NCI-H1930 (cell line): ENCODE measurements around the gene LLGL2.

ENCODE experiments used
- DNase-seq, 2 experiments: peaks; one replicate each; lab custom pipeline; 2025; lab: John Stamatoyannopoulos, UW

LLGL2 gene

DNA sequence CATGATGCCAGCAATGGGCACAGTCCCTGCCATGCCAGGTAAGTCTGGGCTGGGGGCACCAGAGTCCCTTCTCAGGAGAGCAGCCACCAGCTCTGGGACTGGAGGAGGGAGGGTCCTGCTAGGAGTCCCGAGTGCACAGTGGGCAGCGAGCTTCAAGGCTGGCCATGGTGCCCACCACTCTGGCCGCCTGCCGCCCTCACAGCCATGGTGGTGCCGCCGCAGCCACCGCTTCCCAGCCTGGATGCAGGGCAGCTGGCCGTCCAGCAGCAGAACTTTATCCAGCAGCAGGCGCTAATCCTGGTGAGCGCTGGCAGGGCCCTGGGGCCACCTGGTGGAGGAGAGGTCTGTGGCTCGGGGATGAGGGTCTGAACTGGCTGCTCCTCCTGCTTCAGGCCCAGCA lies 89.8 kb downstream of the LLGL2 start:
- DNase-seq, result peak in 1 of 2 experiments; percentile 21

DNA sequence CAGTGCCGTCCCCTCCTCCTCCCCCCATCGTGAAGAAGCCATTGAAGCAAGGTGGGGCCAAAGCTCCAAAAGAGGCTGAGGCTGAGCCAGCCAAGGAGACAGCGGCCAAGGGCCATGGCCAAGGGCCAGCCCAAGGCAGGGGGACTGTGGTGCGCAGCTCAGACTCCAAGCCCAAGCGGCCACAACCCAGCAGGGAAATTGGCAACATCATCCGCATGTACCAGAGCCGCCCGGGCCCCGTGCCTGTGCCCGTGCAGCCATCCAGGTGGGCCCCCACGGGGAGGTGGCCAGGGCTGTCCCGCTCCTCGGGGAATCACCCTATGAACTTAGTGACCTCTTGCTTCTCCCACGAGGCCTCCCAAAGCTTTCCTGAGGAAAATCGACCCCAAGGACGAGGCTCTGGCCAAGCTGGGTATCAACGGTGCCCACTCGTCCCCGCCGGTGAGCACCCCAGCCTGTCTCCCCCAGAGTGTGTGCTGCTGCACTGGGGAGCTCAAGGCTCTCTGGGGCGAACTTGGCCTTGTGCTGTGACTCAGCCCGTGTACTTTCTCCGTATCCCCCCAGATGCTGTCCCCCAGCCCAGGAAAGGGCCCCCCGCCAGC lies 91.1 kb downstream of the LLGL2 start:
- DNase-seq, result no peak

DNA sequence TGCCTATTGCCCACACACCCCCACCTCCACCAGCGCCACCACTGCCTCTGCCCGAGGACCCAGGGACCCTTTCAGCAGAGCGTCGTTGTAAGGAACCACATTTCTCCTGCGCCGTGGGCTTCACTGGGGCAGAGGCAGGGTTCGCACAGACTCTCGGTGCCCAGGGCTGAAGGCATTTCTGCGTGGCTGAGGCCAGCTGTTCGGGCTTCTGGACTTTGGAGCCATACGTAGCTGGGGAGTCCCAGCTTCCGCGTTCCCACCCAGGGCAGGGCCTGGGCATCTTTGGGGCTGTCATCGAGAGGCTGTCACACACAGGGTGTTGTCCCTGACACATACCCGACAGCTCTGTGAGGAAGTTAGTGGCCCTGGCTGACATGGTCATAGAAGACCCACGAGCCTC lies 91.7 kb downstream of the LLGL2 start:
- no peak for DNase-seq

DNA sequence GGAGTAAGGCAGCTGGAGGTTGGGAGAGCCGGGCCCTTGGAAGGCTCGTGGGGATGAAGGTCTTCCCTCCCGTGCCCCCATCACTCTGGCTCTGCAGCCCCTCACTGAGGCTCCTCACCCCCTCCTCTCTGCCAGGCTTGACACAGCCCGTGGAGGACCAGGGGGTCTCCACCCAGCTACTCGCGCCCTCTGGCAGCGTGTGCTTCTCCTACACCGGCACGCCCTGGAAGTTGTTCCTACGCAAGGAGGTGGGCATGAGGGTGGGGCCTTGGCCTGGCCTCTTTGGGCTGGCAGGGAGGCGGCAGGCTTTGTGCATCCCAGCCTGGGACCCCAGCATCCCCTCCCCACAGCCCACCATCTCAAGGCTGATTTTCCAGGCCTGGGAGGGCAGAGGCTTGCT lies 92.2 kb downstream of the LLGL2 start:
- no peak for DNase-seq

DNA sequence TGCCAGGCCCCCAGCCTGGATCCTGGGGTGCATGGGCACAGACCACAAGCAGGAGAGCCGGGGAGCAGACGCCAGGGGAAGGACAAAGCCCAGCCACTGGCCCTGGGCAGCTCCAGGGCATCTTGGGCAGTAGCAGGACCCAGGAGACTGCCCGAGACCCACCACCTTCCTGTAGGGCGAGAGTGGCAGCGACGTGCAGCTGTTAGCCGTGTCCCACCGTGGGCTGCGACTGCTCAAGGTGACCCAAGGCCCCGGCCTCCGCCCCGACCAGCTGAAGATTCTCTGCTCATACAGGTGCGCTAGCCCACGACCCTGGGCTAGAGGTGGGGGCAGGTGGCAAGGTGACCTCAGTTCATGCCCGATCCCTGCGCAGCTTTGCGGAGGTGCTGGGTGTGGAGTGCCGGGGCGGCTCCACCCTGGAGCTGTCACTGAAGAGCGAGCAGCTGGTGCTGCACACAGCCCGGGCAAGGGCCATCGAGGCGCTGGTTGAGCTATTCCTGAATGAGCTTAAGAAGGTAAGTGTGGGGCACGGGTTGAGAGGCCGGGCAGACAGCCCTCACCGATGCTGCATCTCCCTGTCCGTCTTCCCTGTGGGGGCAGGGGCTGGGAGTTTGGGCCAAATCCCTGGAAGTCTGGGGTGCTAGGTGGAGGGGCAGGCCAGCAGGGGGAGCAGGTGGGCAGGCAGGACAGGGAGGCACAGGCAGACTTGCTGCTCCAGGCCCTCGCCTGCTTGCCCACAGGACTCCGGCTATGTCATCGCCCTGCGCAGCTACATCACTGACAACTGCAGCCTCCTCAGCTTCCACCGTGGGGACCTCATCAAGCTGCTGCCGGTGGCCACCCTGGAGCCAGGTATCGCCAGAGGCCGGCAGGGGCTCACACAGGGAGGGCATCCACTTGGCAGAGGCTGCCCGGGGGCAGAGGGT lies 94.3 kb downstream of the LLGL2 start:
- no peak for DNase-seq

DNA sequence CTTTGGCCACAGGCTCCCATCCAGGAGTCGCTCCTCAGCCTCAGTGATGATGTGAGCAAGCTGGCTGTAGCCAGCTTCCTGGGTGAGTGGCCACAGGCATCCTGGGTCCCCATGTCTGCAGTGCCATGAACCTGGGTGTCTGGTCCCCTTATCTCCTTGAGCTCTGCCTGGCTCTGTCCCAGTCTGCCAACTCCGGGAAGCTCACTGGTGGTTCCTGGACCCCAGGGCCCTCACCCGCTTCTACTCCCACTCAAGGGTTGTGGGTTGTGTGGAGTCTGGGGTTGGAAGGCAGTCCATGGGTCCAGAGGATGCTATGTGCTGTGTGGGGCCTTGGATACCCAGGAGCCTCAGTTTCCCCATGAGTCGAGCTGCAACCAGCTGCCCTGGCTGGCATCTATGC lies 96.0 kb downstream of the LLGL2 start:
- no peak for DNase-seq

DNA sequence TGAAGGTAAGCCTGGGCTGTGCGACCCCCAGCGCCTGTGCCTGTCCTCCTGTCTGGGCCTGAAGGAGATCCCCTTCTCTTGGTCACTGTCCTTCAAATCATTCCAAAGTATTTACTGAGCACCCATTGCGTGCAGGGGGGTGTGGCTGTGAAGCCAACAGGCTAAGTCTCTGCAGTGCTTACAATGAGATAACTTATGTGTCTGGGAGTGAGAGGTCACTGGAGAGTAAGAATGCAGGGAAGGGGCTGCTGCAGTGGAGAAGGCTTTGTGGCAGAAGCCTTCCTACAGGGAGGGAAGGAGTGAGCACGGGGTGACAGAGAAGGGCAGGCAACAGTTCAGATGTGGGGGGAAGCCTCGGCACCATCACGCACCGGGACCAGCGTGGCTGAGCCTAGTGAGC lies 96.6 kb downstream of the LLGL2 start:
- no peak for DNase-seq

DNA sequence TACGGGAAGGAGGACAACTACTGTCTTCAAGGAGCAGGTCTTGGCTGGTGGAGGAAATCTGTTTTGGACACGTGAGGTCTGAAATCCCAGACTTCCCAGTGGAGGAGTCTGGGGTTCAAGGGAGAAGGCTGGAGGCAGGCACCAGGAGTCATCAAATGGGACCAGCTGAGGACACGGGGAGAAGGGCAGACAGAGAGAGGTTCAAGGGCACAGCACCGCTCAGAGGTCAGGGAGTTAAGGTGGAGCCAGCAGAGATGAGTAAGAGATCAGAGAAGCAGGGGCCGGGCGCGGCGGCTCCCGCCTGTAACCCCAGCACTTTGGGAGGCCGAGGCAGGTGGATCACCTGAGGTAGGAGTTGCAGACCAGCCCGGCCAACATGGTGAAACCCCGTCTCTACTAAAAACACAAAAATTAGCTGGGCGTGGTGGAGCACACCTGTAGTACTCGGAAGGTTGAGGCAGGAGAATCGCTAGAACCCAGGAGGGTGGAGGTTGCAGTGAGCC lies 97.3 kb downstream of the LLGL2 start:
- DNase-seq, result no peak

DNA sequence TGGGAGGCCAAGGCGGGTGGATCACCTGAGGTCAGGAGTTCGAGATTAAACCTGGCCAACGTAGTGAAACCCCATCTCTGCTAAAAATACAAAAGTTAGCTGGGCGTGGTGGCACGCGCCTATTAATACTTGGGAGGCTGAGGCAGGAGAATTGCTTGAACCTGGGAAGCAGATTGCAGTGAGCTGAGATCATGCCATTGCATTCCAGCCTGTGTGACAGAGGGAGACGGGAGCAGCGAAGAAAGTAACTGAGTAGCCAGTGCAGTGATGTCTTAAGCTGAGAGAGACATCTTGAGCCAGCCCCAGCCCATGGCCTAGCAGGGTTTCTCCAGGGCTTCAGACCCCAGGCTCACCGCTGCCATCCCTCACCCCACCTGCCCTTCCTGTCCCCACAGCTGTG lies 97.9 kb downstream of the LLGL2 start:
- DNase-seq, result no peak

DNA sequence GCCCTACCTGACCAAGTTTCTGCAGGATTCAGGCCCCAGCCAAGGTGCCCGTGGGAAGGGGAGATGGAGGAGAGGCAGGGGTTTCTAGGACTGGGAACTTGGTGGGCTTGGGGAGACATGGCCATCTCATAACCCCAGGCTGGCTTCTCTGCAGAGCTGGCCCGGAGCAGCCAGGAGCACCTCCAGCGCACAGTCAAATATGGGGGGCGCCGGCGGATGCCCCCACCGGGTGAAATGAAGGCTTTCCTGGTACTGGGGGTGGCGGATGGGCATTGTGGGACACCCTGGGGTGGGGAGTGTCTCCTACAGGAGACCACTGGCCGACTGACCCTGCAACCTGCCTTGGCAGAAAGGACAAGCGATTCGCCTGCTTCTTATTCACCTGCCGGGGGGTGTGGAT lies 98.5 kb downstream of the LLGL2 start:
- no peak for DNase-seq
